ENCODE measurements around the gene PRR18. TPM values are rescaled to one million over a fixed set of nuclear protein-coding genes. Genes with fewer than 3 reads are reported as not detected.

The PRR18 gene
- total RNA-seq, 1 experiment from 2014 or later, result not detected

- no peaks in the 10 kb centered on the region for H3K27me3 ChIP-seq (ENCODE audit: insufficient read depth, low read length)
- no peak overlapping the region for H3K4me2 ChIP-seq (ENCODE audit: low read length)
- no peak for TF ChIP-seq ZFX (IDR thresholded peaks at IDR 0.05)
- TF ChIP-seq ELF1 (IDR thresholded peaks at IDR 0.05; ENCODE audit: borderline replicate concordance, low read depth), result no peak
- no peak for TF ChIP-seq SP1 (IDR thresholded peaks at IDR 0.05; ENCODE audit: low read depth)
- no peak for TF ChIP-seq CBX3 (IDR thresholded peaks at IDR 0.05; ENCODE audit: low read depth)
- TF ChIP-seq RAD21 (IDR thresholded peaks at IDR 0.05; ENCODE audit: low read depth), result no peak
- no peak for TF ChIP-seq CEBPB (IDR thresholded peaks at IDR 0.05; ENCODE audit: low read depth)
- TF ChIP-seq POLR2A (IDR thresholded peaks at IDR 0.05; ENCODE audit: borderline replicate concordance, extremely low read depth, insufficient read depth, insufficient read length), result no peak
- TF ChIP-seq JUND (IDR thresholded peaks at IDR 0.05), result no peak
- no peak for TF ChIP-seq POLR2AphosphoS5 (IDR thresholded peaks at IDR 0.05; ENCODE audit: low read depth, low read length)
- no peak for TF ChIP-seq REST (IDR thresholded peaks at IDR 0.05; ENCODE audit: low read depth)
- no peak for TF ChIP-seq FOSL1 (IDR thresholded peaks at IDR 0.05; ENCODE audit: low read depth)
- no peak for TF ChIP-seq YY1 (IDR thresholded peaks at IDR 0.05; ENCODE audit: extremely low read depth, insufficient replicate concordance, low read depth, low read length)
- TF ChIP-seq TCF7L2 (IDR thresholded peaks at IDR 0.05; ENCODE audit: borderline replicate concordance, extremely low read depth, insufficient read depth, insufficient read length), result no peak
- no peak for TF ChIP-seq MAX (IDR thresholded peaks at IDR 0.05)
- TF ChIP-seq SIN3A (IDR thresholded peaks at IDR 0.05; ENCODE audit: low read depth), result no peak
- no peak for TF ChIP-seq EGR1 (IDR thresholded peaks at IDR 0.05; ENCODE audit: low read depth)
- H4K20me1 ChIP-seq (ENCODE audit: insufficient read depth), result no peaks in the 10 kb centered on the region
- ChIA-PET RAD21 (ENCODE audit: low non-redundant PET in 1 of 2, low total read pairs in 2 of 2, uncharacterized antibody in 2 of 2, unreplicated experiment in 2 of 2) (no interaction called here), POLR2A (no interaction called here), CTCF (interaction anchor here (1.7 kb wide), 1 partner anchor 90 kb away, joined by 5 read pairs; no protein-coding TSS in a partner anchor)
- no peak for DNase-seq (ENCODE audit: low read depth, low spot score)
- H2AFZ ChIP-seq (ENCODE audit: low read depth, low read length, poor library complexity, severe bottlenecking), result no peak overlapping the region
- H3K36me3 ChIP-seq (ENCODE audit: control insufficient read depth in 1 of 2, insufficient read depth in 2 of 2, low read length in 2 of 2), result no peaks in the 10 kb centered on the region
- intact Hi-C loops (cut with micrococcal nuclease), result no loop called here
- H3K9me3 ChIP-seq (ENCODE audit: control insufficient read depth in 1 of 2, insufficient read depth in 1 of 2, low read depth in 1 of 2, low read length in 2 of 2), result no peaks in the 10 kb centered on the region
- BruUV-seq (replicated peaks), result no TSS peak
- peaks cover 0 to 3% of the 10 kb centered on the region in 2 experiments; a peak in 1 of 4 replicates for H3K4me1 ChIP-seq (ENCODE audit: control insufficient read depth in 1 of 2, insufficient read depth in 2 of 2, low read length in 2 of 2)
- H3K79me2 ChIP-seq (ENCODE audit: insufficient read depth, low read length), result no peaks in the 10 kb centered on the region
- no peak overlapping the region for H3K4me3 ChIP-seq (replicated peaks in 1 of 2; ENCODE audit: low read depth in 1 of 2, low read length in 2 of 2)
- no peak for ATAC-seq
- no peak overlapping the region for H3K27ac ChIP-seq (ENCODE audit: low read depth, low read length)
- H3K9me2 ChIP-seq (ENCODE audit: insufficient read depth), result no peaks in the 10 kb centered on the region
- no peak overlapping the region for H3K9ac ChIP-seq (ENCODE audit: low read length)
Measured at GRCh38 chr6:166310634-166311033, 2.4 kb upstream of the PRR18 start.
